ENCODE data around the gene HNRNPA2B1. TPM values are rescaled to one million over a fixed set of nuclear protein-coding genes. Genes with fewer than 3 reads are reported as not detected.

HNRNPA2B1 gene
- total RNA-seq, result 100 to 1,000 TPM; 184 to 306 (median 234) TPM

- DNase-seq (ENCODE audit: low spot score in 2 of 2), result peak; percentile 95 to 99
- Histone ChIP-seq H3K4me3 (peak within 1 kb of the TSS; percentile 81 to 95 (median 94)), H3K36me3 (peaks cover 0 to 19% (median 0%) of the 10 kb centered on the region in 3 donors), H3K9me3 (no peaks in the 10 kb centered on the region), H3K4me1 (peaks cover 0 to 54% (median 47%) of the 10 kb centered on the region in 4 donors), H3K27ac (peak within 1 kb of the TSS; percentile 98 to 100 (median 100)), H3K27me3 (no peaks in the 10 kb centered on the region)
- TF ChIP-seq POLR2A (IDR thresholded peaks at IDR 0.05) (peak; percentile 100), EP300 (IDR thresholded peaks at IDR 0.05) (peak; percentile 78 to 100)
- TF ChIP-seq, protein P1, sequence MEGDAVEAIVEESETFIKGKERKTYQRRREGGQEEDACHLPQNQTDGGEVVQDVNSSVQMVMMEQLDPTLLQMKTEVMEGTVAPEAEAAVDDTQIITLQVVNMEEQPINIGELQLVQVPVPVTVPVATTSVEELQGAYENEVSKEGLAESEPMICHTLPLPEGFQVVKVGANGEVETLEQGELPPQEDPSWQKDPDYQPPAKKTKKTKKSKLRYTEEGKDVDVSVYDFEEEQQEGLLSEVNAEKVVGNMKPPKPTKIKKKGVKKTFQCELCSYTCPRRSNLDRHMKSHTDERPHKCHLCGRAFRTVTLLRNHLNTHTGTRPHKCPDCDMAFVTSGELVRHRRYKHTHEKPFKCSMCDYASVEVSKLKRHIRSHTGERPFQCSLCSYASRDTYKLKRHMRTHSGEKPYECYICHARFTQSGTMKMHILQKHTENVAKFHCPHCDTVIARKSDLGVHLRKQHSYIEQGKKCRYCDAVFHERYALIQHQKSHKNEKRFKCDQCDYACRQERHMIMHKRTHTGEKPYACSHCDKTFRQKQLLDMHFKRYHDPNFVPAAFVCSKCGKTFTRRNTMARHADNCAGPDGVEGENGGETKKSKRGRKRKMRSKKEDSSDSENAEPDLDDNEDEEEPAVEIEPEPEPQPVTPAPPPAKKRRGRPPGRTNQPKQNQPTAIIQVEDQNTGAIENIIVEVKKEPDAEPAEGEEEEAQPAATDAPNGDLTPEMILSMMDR (IDR thresholded peaks at IDR 0.05), result peak in 2 of 5 experiments; percentile 55 to 72
- WGBS, 2 donors, result 0% methylated on average over 65 to 66 of the region's 71 CpGs
These were observed at the start of gene HNRNPA2B1 for GRCh38 chr7:26200444-26201246. Gene HNRNPA2B1, minus strand, starts transcription at chr7:26200746. Its CDS starts 169 bp downstream, at chr7:26200577.

DNA sequence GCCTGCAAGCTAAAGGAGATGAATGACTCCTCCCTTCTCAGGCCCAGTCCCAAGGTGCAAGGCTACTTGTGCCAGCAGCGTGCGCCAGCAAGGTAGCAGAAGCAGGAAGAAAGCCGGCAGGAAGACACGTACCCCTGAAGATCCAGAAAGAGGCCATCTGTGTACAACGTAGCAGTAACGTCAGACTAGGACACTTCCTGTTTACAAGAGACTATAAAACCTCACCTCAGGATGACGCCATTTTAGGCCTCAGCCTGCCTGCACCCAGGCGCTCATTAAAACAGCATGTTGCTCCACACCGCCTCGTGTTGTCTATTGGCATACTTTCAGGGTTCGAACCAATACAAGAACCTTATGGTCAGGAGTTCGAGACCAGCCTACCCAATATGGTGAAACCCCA lies 49.7 kb upstream of the HNRNPA2B1 start:
- Histone ChIP-seq H3K4me1 (no peaks in the 10 kb centered on the region), H3K36me3 (no peaks in the 10 kb centered on the region), H3K4me3 (no peak overlapping the region), H3K27me3 (no peaks in the 10 kb centered on the region), H3K27ac (no peak overlapping the region), H3K9me3 (no peaks in the 10 kb centered on the region)
- TF ChIP-seq POLR2A (IDR thresholded peaks at IDR 0.05) (no peak), EP300 (IDR thresholded peaks at IDR 0.05) (no peak)
- TF ChIP-seq, protein P1 (IDR thresholded peaks at IDR 0.05), result no peak
- DNase-seq (ENCODE audit: low spot score in 2 of 2), result no peak
- WGBS, 2 donors, result 80 to 84% methylated on average over 12 of the region's 12 CpGs

DNA sequence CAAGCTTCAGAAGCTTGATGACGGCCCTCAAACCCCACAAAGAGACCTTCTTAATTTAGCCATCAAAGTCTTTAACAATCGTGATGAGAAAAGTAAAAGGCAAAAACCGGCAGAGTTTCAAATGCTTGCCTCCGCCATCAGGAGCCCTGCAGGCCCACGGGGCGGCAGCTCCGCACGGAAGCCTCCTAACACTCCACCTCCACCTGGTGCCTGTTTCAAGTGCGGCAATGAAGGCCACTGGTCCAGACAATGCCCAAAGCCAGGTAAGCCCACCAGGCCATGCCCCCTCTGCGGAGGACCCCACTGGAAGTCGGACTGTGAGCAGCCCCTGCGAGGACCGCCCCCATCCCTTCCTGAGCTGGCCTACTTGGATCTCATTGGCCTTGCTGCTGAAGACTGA lies 44.6 kb upstream of the HNRNPA2B1 start:
- Histone ChIP-seq H3K27ac (no peak overlapping the region), H3K27me3 (no peaks in the 10 kb centered on the region), H3K4me3 (no peak overlapping the region), H3K9me3 (no peaks in the 10 kb centered on the region), H3K36me3 (no peaks in the 10 kb centered on the region), H3K4me1 (no peaks in the 10 kb centered on the region)
- TF ChIP-seq POLR2A (IDR thresholded peaks at IDR 0.05) (no peak), EP300 (IDR thresholded peaks at IDR 0.05) (no peak)
- TF ChIP-seq, protein P1 (IDR thresholded peaks at IDR 0.05), result no peak
- DNase-seq (ENCODE audit: low spot score in 2 of 2), result no peak
- 92 to 95% methylated on average over 10 to 13 of the region's 13 CpGs for WGBS, 2 donors

DNA sequence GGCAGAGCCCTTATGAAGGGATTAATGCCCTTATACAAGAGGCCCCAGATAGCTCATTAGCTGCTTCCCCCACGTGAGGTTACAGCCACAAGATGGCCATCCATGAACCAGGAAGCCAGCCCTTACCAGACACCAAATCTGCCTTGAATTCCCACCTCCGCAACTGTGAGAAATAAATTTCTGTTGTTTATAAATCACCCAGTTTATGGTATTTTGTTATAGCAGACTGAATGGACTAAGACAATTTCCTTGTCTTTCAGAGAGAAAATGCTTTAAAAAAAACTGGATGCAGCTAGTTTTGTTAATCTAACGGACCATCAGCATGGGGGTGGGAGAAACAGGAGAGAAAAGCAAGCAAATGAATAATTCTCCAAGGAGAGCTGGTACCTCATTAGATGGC lies 37.5 kb upstream of the HNRNPA2B1 start:
- WGBS, 2 donors, result 46 to 52% methylated on average over 3 of the region's 3 CpGs
- H3K4me1 ChIP-seq, result no peaks in the 10 kb centered on the region
- H3K36me3 ChIP-seq, result no peaks in the 10 kb centered on the region
- no peak for TF ChIP-seq EP300 (IDR thresholded peaks at IDR 0.05)
- TF ChIP-seq POLR2A (IDR thresholded peaks at IDR 0.05), result no peak
- TF ChIP-seq, protein P1 (IDR thresholded peaks at IDR 0.05), result no peak
- no peaks in the 10 kb centered on the region for H3K9me3 ChIP-seq
- no peaks in the 10 kb centered on the region for H3K27me3 ChIP-seq
- H3K4me3 ChIP-seq, result no peak overlapping the region
- DNase-seq (ENCODE audit: low spot score in 2 of 2), result no peak
- no peak overlapping the region for H3K27ac ChIP-seq

DNA sequence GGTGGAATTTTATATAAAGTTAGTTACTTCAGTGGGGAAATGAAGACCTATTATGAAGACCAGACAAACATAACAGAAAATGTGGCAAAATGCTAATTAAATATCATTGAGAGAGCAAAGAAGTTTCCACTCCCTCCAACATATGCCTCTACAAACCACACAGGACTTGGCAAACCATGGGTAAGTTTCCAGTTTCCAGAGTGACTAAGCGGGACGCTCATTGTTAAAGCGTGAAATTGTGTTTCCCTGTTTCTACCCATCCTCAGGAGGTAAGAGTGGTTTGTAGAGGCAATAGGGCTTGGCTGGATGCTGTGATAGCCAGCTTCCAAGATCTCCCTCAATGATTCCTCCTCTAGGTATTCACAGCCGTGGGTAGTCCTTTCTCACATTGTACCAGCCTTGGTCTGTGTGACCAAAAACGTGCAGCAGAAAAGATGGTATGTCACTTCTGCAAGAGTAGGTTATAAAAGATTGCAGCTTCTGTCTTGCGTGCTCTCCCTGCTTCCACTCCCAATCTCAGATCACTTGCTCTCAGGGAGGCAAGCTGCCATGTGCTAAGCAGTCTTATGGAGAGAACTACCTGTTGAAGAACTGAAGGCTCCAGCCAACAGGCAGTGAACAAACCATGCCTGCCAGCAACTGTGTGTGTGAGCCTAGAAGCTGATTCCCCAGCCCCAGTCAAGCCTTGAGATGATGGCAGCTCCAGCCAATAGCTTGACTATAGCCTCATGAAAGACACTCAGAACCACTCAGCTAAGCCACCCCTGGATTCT lies 36.7 kb upstream of the HNRNPA2B1 start:
- no peaks in the 10 kb centered on the region for H3K36me3 ChIP-seq
- no peak for DNase-seq (ENCODE audit: low spot score in 2 of 2)
- no peaks in the 10 kb centered on the region for H3K4me1 ChIP-seq
- 79 to 84% methylated on average over 6 of the region's 6 CpGs for WGBS, 2 donors
- no peaks in the 10 kb centered on the region for H3K27me3 ChIP-seq
- no peak overlapping the region for H3K4me3 ChIP-seq
- TF ChIP-seq EP300 (IDR thresholded peaks at IDR 0.05) (no peak), POLR2A (IDR thresholded peaks at IDR 0.05) (no peak)
- TF ChIP-seq, protein P1 (IDR thresholded peaks at IDR 0.05), result no peak
- H3K9me3 ChIP-seq, result no peaks in the 10 kb centered on the region
- no peak overlapping the region for H3K27ac ChIP-seq

All from tibial nerve (tissue), 4 donors.